GM12892 (cell line): ENCODE results near the gene VDR.

Experiments
- DNase-seq: peaks from one replicate; pipeline ENCODE4 v3.0.0; 2011; ENCODE audit not compliant: insufficient read length
- FAIRE-seq: peaks from 2 replicates; lab custom pipeline; 2011; peaks lifted over from hg19 to GRCh38; lab: Jason Lieb, UNC
- POLR2A ChIP-seq: IDR thresholded peaks from 2 replicates; pipeline ENCODE4 v1.6.1; 2011; ENCODE audit warnings: low read depth, low read length, control low read depth
- POLR2AphosphoS5 ChIP-seq: IDR thresholded peaks from 2 replicates; pipeline ENCODE4 v1.6.1; 2011; ENCODE audit warnings: low read depth, low read length, control low read depth
- TAF1 ChIP-seq: IDR thresholded peaks from 2 replicates; pipeline ENCODE4 v1.6.1; 2011; ENCODE audit warnings: low read depth, mild to moderate bottlenecking, control low read depth, low read length, borderline replicate concordance

The VDR gene

GRCh38 chr12:47795121-47795813 lies 109.5 kb downstream of the VDR start:
- no peak for TF ChIP-seq POLR2AphosphoS5
- no peak for TF ChIP-seq POLR2A
- no peak for TF ChIP-seq TAF1
- FAIRE-seq (no peak), DNase-seq (no peak)

DNA sequence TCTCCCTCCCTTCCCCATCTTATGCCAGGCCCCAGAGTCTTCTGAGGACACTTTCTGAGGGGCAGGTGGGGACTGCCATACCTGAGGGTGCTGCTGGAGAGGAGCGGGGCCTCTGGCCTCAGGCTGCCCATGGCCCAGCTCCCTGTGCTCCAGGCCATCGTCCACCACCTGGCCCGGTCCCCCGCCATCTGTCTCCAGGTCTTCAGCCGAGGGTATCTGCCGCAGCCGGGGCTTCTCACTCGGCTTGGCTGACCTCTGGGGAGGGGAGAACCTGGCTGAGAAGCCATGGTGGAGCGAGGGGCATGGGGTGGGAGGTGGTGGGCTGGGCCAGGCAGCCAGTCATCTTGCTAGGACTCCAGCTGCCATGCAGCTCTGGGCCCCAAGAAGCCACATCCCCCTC lies 110.1 kb downstream of the VDR start:
- TF ChIP-seq POLR2A (no peak), POLR2AphosphoS5 (no peak), TAF1 (no peak)
- FAIRE-seq (no peak), DNase-seq (no peak)

GRCh38 chr12:47793015-47793681 lies 111.6 kb downstream of the VDR start:
- FAIRE-seq (no peak), DNase-seq (no peak)
- TF ChIP-seq POLR2AphosphoS5 (no peak), POLR2A (no peak), TAF1 (no peak)

- TF ChIP-seq POLR2AphosphoS5 = no peak
- TF ChIP-seq POLR2A = no peak
- TF ChIP-seq TAF1 = no peak
- FAIRE-seq = no peak
- DNase-seq = no peak
Observed at GRCh38 chr12:47791874-47792273, 112.9 kb downstream of the VDR start.
